AG09309 (cell line): ENCODE results near the gene PDE4C.

Experiments
- DNase-seq: peaks from one replicate; pipeline ENCODE4 v3.0.0-alpha.2; 2010; ENCODE audit warnings: low read depth
- H3K4me3 ChIP-seq: 2 replicates; pipeline ENCODE4 v1.5.1; 2011; ENCODE audit warnings: mild to moderate bottlenecking, low read depth, low read length, moderate library complexity; ENCODE audit not compliant: control insufficient read depth
- CTCF ChIP-seq: IDR thresholded peaks from 2 replicates; pipeline ENCODE4 v1.5.1; 2011; ENCODE audit warnings: mild to moderate bottlenecking, low read depth, low read length, inconsistent platforms; ENCODE audit not compliant: insufficient read depth, control insufficient read depth; ENCODE audit errors: missing control alignments

Gene PDE4C

GRCh38 chr19:18225702-18226468, at the start of gene PDE4C:
Gene PDE4C, minus strand, starts transcription at chr19:18226438. Its CDS starts 23 bp downstream, at chr19:18226415.
- TF ChIP-seq CTCF, result no peak
- no peak within 1 kb of the TSS for H3K4me3 ChIP-seq
- DNase-seq, result no peak

- H3K4me3 ChIP-seq, result no peak overlapping the region
- DNase-seq, result no peak
- no peak for TF ChIP-seq CTCF
Measured at GRCh38 chr19:18274781-18275356, 48.6 kb upstream of the PDE4C start.

- H3K4me3 ChIP-seq, result no peak within 1 kb of the TSS
- DNase-seq, result no peak
- no peak for TF ChIP-seq CTCF
Measured at GRCh38 chr19:18274219-18274780, 48.1 kb upstream of the PDE4C start, which contains the start of gene IQCN. Gene IQCN, minus strand, starts transcription at chr19:18274452. Its CDS starts 4,974 bp downstream, at chr19:18269478.

- no peak overlapping the region for H3K4me3 ChIP-seq
- DNase-seq, result no peak
- TF ChIP-seq CTCF, result no peak
Measured at GRCh38 chr19:18273561-18274218, 47.5 kb upstream of the PDE4C start.

- no peak for TF ChIP-seq CTCF
- DNase-seq, result no peak
- no peak overlapping the region for H3K4me3 ChIP-seq
Measured at GRCh38 chr19:18271433-18271841, 45.2 kb upstream of the PDE4C start.

GRCh38 chr19:18270326-18270725, 44.1 kb upstream of the PDE4C start:
- TF ChIP-seq CTCF, result no peak
- no peak for DNase-seq
- no peak overlapping the region for H3K4me3 ChIP-seq
